Stimulated activated CD8-positive, alpha-beta memory T cell treated with anti-CD3 and anti-CD28 coated beads, Interleukin-12 subunit alpha, Interleukin-12 subunit beta, amount 100 ng/mL, for 24 hours (primary cell): Measurements from ENCODE around the gene MPPED1.

ENCODE experiments used
- DNase-seq: peaks from one replicate; pipeline ENCODE4 v3.0.0-alpha.2; 2020; ENCODE audit errors: extremely low read depth

Gene MPPED1

GRCh38 chr22:43431808-43432554, 20.2 kb downstream of the MPPED1 start:
- no peak for DNase-seq

- no peak for DNase-seq
Observed at GRCh38 chr22:43432883-43433415, 21.1 kb downstream of the MPPED1 start.

GRCh38 chr22:43433451-43434274, 21.8 kb downstream of the MPPED1 start:
- DNase-seq, result no peak

- DNase-seq, result no peak
Observed at GRCh38 chr22:43434275-43434927, 22.6 kb downstream of the MPPED1 start.

- no peak for DNase-seq
Observed at GRCh38 chr22:43434928-43435311, 23.1 kb downstream of the MPPED1 start.

- DNase-seq, result no peak
Observed at GRCh38 chr22:43435851-43436811, 24.3 kb downstream of the MPPED1 start.

GRCh38 chr22:43436868-43437267, 25.1 kb downstream of the MPPED1 start:
- no peak for DNase-seq

- no peak for DNase-seq
Observed at GRCh38 chr22:43437871-43438475, 26.2 kb downstream of the MPPED1 start.

- no peak for DNase-seq
Observed at GRCh38 chr22:43438666-43439347, 27.0 kb downstream of the MPPED1 start.

GRCh38 chr22:43439368-43440103, 27.7 kb downstream of the MPPED1 start:
- no peak for DNase-seq

- DNase-seq, result no peak
Observed at GRCh38 chr22:43440104-43440387, 28.2 kb downstream of the MPPED1 start.

GRCh38 chr22:43440556-43440955, 28.7 kb downstream of the MPPED1 start:
- no peak for DNase-seq

- DNase-seq, result no peak
Observed at GRCh38 chr22:43441216-43441615, 29.4 kb downstream of the MPPED1 start.

- no peak for DNase-seq
Observed at GRCh38 chr22:43441751-43442150, 29.9 kb downstream of the MPPED1 start.

- DNase-seq, result no peak
Observed at GRCh38 chr22:43442386-43443151, 30.8 kb downstream of the MPPED1 start.

- no peak for DNase-seq
Observed at GRCh38 chr22:43443152-43443471, 31.3 kb downstream of the MPPED1 start.

- no peak for DNase-seq
Observed at GRCh38 chr22:43446037-43446803, 34.4 kb downstream of the MPPED1 start.

GRCh38 chr22:43446916-43447315, 35.1 kb downstream of the MPPED1 start:
- DNase-seq, result no peak
